PC-3 (cell line): ENCODE measurements around the gene METTL21A.

Source experiments
- EZH2 ChIP-seq: fragments of 300-600 bp; sonication (generic); IDR thresholded peaks from one replicate; pipeline ENCODE4 v1.6.1; 2017; ENCODE audit warnings: antibody characterized with exemption, mild to moderate bottlenecking, low read length; ENCODE audit not compliant: unreplicated experiment
- TF ChIP-seq, protein P1 (sequence below): fragments of 300-600 bp; sonication (generic); conservative IDR thresholded peaks from 2 replicates; pipeline ENCODE4 v1.5.1; 2017; ENCODE audit warnings: antibody characterized with exemption, low read depth, mild to moderate bottlenecking, low read length

DNA sequence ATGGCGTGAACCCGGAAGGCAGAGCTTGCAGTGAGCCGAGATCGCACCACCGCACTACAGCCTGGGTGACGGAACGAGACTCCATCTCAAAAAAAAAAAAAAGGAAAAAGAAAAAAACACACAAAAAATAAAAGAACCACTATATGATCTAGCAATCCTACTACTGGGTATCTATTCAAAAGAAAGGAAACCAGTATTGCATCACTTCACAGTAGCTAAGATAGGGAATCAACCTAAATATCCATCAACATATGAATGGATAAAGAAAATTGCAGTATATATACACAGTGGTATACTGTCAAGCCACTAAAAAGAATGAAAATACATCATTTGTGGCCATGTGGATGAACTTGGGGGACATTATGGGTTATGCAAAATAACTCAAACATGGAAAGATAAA lies 37.9 kb downstream of the METTL21A start:
- no peak for TF ChIP-seq EZH2
- TF ChIP-seq, protein P1, sequence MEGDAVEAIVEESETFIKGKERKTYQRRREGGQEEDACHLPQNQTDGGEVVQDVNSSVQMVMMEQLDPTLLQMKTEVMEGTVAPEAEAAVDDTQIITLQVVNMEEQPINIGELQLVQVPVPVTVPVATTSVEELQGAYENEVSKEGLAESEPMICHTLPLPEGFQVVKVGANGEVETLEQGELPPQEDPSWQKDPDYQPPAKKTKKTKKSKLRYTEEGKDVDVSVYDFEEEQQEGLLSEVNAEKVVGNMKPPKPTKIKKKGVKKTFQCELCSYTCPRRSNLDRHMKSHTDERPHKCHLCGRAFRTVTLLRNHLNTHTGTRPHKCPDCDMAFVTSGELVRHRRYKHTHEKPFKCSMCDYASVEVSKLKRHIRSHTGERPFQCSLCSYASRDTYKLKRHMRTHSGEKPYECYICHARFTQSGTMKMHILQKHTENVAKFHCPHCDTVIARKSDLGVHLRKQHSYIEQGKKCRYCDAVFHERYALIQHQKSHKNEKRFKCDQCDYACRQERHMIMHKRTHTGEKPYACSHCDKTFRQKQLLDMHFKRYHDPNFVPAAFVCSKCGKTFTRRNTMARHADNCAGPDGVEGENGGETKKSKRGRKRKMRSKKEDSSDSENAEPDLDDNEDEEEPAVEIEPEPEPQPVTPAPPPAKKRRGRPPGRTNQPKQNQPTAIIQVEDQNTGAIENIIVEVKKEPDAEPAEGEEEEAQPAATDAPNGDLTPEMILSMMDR, result no peak
